MM.1S (cell line): Measurements from ENCODE around the gene CTXN3.

ENCODE experiments used
- CTCF ChIP-seq: fragments of 300-600 bp; sonication (generic); IDR thresholded peaks from 2 replicates; pipeline ENCODE4 v1.5.1; 2016; ENCODE audit warnings: antibody characterized with exemption, low read length, mixed read lengths
- EZH2 ChIP-seq: fragments of 300-600 bp; sonication (generic); optimal IDR thresholded peaks from 2 replicates; pipeline ENCODE3; 2017; ENCODE audit warnings: low read depth, mild to moderate bottlenecking, antibody characterized with exemption, low read length, mixed read lengths

GRCh38 chr5:127639828-127640227 lies 9.1 kb upstream of the CTXN3 start:
- TF ChIP-seq CTCF (no peak), EZH2 (no peak)
